GM12878 (cell line): ENCODE measurements around the gene ABCG5. TPM values are rescaled to one million over a fixed set of nuclear protein-coding genes. Genes with fewer than 3 reads are reported as not detected.

Experiments
- ATAC-seq: fragments of 200-7000 bp; cut with Tn5 transposase; 3 replicates; pipeline ENCODE4 v1.9.1; 2020; ENCODE audit warnings: mild to moderate bottlenecking, moderate library complexity
- BruUV-seq: library from RNA; stranded (reverse); fragments of 400-500 nt; replicated peaks from 2 replicates; lab custom pipeline; 2021; lab: Mats Ljungman, UMichigan
- CTCF ChIA-PET: fragments of 300-600 bp; sonication (Branson Sonifier 250); formaldehyde crosslinking; extraction: SDS; loops from one replicate; lab custom pipeline; 2021; ENCODE audit warnings: inconsistent platforms; lab: Yijun Ruan, JAX
- POLR2A ChIA-PET: fragments of 350-600 bp; formaldehyde crosslinking; extraction: SDS; loops from one replicate; lab custom pipeline; 2021; ENCODE audit warnings: inconsistent platforms; lab: Charles Lee
- RAD21 ChIA-PET: fragments of 300-600 bp; sonication (Branson Sonifier 250); formaldehyde crosslinking; loops from one replicate; lab custom pipeline; 2023; ENCODE audit warnings: antibody characterized with exemption; ENCODE audit not compliant: unreplicated experiment; lab: Charles Lee
- SMC1A ChIA-PET: fragments of 300-600 bp; sonication (Branson Sonifier 250); formaldehyde crosslinking; loops from one replicate; lab custom pipeline; 2023; ENCODE audit not compliant: unreplicated experiment, uncharacterized antibody; lab: Charles Lee
- DNase-seq: peaks from one replicate; pipeline ENCODE4 v3.0.0-alpha.2; 2011; ENCODE audit warnings: low read depth, low spot score
- FAIRE-seq: peaks from 3 replicates; lab custom pipeline; 2011; peaks lifted over from hg19 to GRCh38; lab: Jason Lieb, UNC
- H2AFZ ChIP-seq: 2 replicates; pipeline ENCODE4 v1.6.0; 2011; ENCODE audit warnings: low read depth, low read length, control low read depth; ENCODE audit not compliant: control insufficient read depth
- H3K27ac ChIP-seq: 2 replicates; pipeline ENCODE4 v1.5.1; 2011; ENCODE audit warnings: control low read depth; ENCODE audit not compliant: control insufficient read depth, insufficient read depth
- H3K27me3 ChIP-seq, 2 experiments: replicated peaks in 1 of 2; 2 replicates each; pipeline versions ENCODE4 v1.6.0 to v1.6.1; 2011; ENCODE audit warnings: low read length in 1 of 2; ENCODE audit not compliant: control insufficient read depth in 2 of 2, insufficient read depth in 2 of 2
- H3K36me3 ChIP-seq, 2 experiments: 2 replicates each; pipeline ENCODE4 v1.5.1; 2011; ENCODE audit warnings: low read length in 1 of 2; ENCODE audit not compliant: control insufficient read depth in 2 of 2, insufficient read depth in 2 of 2
- H3K4me1 ChIP-seq: 2 replicates; pipeline ENCODE4 v1.6.1; 2011; ENCODE audit warnings: mild to moderate bottlenecking, low read length, moderate library complexity, mixed read lengths; ENCODE audit not compliant: control insufficient read depth, insufficient read depth
- H3K4me2 ChIP-seq: 2 replicates; pipeline ENCODE4 v1.6.0; 2011; ENCODE audit warnings: control low read depth; ENCODE audit not compliant: control insufficient read depth, insufficient read depth
- H3K4me3 ChIP-seq: fragments of 200-600 bp; sonication (generic); 2 replicates; pipeline ENCODE4 v1.5.1; 2016
- H3K79me2 ChIP-seq: 2 replicates; pipeline ENCODE4 v1.6.0; 2011; ENCODE audit warnings: low read length; ENCODE audit not compliant: control insufficient read depth, insufficient read depth
- H3K9ac ChIP-seq: 2 replicates; pipeline ENCODE4 v1.8.0; 2011; ENCODE audit warnings: low read length, control low read depth, mixed read lengths; ENCODE audit not compliant: control insufficient read depth, insufficient read depth
- H3K9me3 ChIP-seq: replicated peaks from 3 replicates; pipeline ENCODE4 v1.5.1; 2011; ENCODE audit warnings: mild to moderate bottlenecking, low read length; ENCODE audit not compliant: control insufficient read depth, insufficient read depth
- H4K20me1 ChIP-seq: 2 replicates; pipeline ENCODE4 v1.6.0; 2011; ENCODE audit not compliant: control insufficient read depth, insufficient read depth
- CHD1 ChIP-seq: IDR thresholded peaks from 2 replicates; pipeline ENCODE4 v1.6.1; 2012; ENCODE audit warnings: low read depth, low read length, improper control_type of control experiment
- EED ChIP-seq: sonication (generic); IDR thresholded peaks from 2 replicates; pipeline ENCODE4 v1.6.1; 2016; ENCODE audit warnings: antibody characterized with exemption, low read depth
- FOS ChIP-seq: IDR thresholded peaks from 3 replicates; pipeline ENCODE4 v1.6.1; 2011; ENCODE audit warnings: borderline replicate concordance; ENCODE audit not compliant: insufficient read length; ENCODE audit errors: extremely low read depth
- IKZF2 ChIP-seq, 2 experiments: fragments of 450-650 bp; IDR thresholded peaks; 2 replicates each; pipeline ENCODE4 v1.6.1; 2017; ENCODE audit warnings: mild to moderate bottlenecking in 2 of 2, moderate library complexity in 2 of 2
- MEF2B ChIP-seq: fragments of 450-650 bp; IDR thresholded peaks from 2 replicates; pipeline ENCODE4 v1.6.1; 2018; ENCODE audit warnings: mild to moderate bottlenecking, moderate library complexity; ENCODE audit not compliant: partially characterized antibody, poor library complexity, severe bottlenecking
- MTA3 ChIP-seq: IDR thresholded peaks from 2 replicates; pipeline ENCODE4 v1.6.1; 2012; ENCODE audit warnings: low read length, inconsistent platforms, borderline replicate concordance
- NFYB ChIP-seq: IDR thresholded peaks from 2 replicates; pipeline ENCODE4 v1.6.1; 2011; ENCODE audit warnings: low read depth, mild to moderate bottlenecking, low read length, improper control_type of control experiment, moderate library complexity; ENCODE audit not compliant: insufficient read depth
- SIN3A ChIP-seq: IDR thresholded peaks from 2 replicates; pipeline ENCODE4 v1.6.1; 2012; ENCODE audit warnings: low read depth, low read length, improper control_type of control experiment
- SMC3 ChIP-seq: IDR thresholded peaks from 2 replicates; pipeline ENCODE4 v1.6.1; 2011; ENCODE audit warnings: low read length, improper control_type of control experiment, borderline replicate concordance
- ZNF24 ChIP-seq: fragments of 450-650 bp; IDR thresholded peaks from 2 replicates; pipeline ENCODE4 v1.6.1; 2017; ENCODE audit warnings: antibody characterized with exemption, mild to moderate bottlenecking
- ZZZ3 ChIP-seq: IDR thresholded peaks from 2 replicates; pipeline ENCODE4 v1.6.1; 2011; ENCODE audit warnings: low read depth; ENCODE audit not compliant: control insufficient read depth, insufficient read length
- WGBS: methylation state at CpG from one replicate; pipeline ENCODE4 v1.1.6; 2016; ENCODE audit warnings: low lambda C conversion rate; ENCODE audit not compliant: insufficient replicate concordance, insufficient coverage; ENCODE audit errors: missing lambda C conversion rate; 5-methylcytosine and 5-hydroxymethylcytosine counted together
- in situ Hi-C: fragments of 300-500 bp; cut with MboI; formaldehyde crosslinking; loops from 9 replicates; pipeline ENCODE4 v1.14.3; 2018; ENCODE audit warnings: mixed read lengths
- intact Hi-C: fragments of 100-400 bp; cut with micrococcal nuclease; formaldehyde crosslinking; loops from one replicate; pipeline ENCODE4 v1.14.2; 2022; ENCODE audit not compliant: unreplicated experiment
- polyA plus RNA-seq, 11 experiments: library from polyadenylated mRNA; depleted of rRNA in 4 of 11; unstranded in 6 of 11; stranded (reverse) in 5 of 11; fragments of >200 nt; fragmentation: Nextera tagmentation in 4 of 11; fragmentation: Illumina TruSeq in 1 of 11; extraction: Ambion mirVana in 4 of 11; extraction: Trizol in 1 of 11; gene quantifications; 1 replicate in 1 of 11; 2 replicates in 10 of 11; pipeline versions ENCODE4 v1.2.1 to v1.2.3, GENCODE V29; 2011 to 2016; ENCODE audit warnings: inconsistent platforms in 2 of 11, missing spikeins in 2 of 11, low read depth in 1 of 11
- total RNA-seq, 4 experiments: library from RNA; depleted of rRNA in 3 of 4; stranded (reverse); fragments of >200 nt in 3 of 4; fragmentation: Illumina TruSeq in 1 of 4; extraction: Trizol in 1 of 4; gene quantifications; 2 replicates each; pipeline versions ENCODE4 v1.2.1 to v1.2.3, GENCODE V29; 2013 to 2021
- TF ChIP-seq, protein P1 (sequence below): IDR thresholded peaks from 2 replicates; pipeline ENCODE4 v1.6.1; 2011; ENCODE audit warnings: borderline replicate concordance, low read depth, mild to moderate bottlenecking, moderate library complexity, low read length; ENCODE audit not compliant: insufficient read depth, poor library complexity, severe bottlenecking
- TF ChIP-seq, protein P2 (sequence below): fragments of 450-650 bp; IDR thresholded peaks from 2 replicates; pipeline ENCODE4 v1.6.1; 2016; ENCODE audit warnings: mild to moderate bottlenecking
- TF ChIP-seq, protein P3 (sequence below): fragments of 150-350 bp; IDR thresholded peaks from 2 replicates; pipeline ENCODE4 v1.6.1; 2016; ENCODE audit warnings: low read depth, low read length
- TF ChIP-seq, protein P4 (sequence below): IDR thresholded peaks from 2 replicates; pipeline ENCODE4 v1.6.1; 2012; ENCODE audit warnings: low read depth, low read length, improper control_type of control experiment

ABCG5 gene
- total and polyA plus RNA-seq, 10 of the 15 experiments (the other 5 are each of a cell fraction or from before 2014, with no cell fraction given) = not detected

DNA sequence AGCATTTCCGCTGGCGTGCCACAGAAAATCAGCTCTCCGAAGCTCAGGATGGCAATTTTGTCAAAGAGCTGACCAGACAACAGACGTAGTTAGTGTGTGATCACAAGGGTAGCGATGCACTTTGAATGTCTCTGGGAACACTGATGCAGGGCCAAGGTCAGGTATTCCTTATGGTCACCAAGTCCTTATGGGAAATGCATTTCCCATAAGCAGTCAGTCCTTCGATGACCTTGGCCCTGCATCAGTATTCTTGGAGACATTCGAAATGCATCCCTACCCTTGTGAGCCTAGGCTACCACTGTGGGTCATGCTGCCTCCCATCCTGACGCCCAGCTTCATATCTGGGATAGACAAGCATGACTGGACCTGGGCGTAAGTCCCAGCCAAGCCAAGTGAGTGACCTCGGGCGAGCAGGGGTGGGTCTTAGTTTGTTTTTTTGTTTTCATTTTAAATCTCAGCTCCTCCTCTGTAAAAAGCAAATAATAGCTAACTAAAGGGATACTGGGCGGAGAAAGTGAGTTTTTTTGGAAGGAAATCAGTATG lies 13.6 kb downstream of the ABCG5 start:
- WGBS = 39% methylated on average over 12 of the region's 12 CpGs
- BruUV-seq = no TSS peak
- no peaks in the 10 kb centered on the region for H3K27me3 ChIP-seq
- intact Hi-C loops (no loop called here), in situ Hi-C loops (no loop called here)
- H3K36me3 ChIP-seq = no peaks in the 10 kb centered on the region
- H3K79me2 ChIP-seq = no peaks in the 10 kb centered on the region
- ChIA-PET RAD21 (no interaction called here), SMC1A (interaction anchor here (0.8 kb wide), 1 partner anchor 432 kb away, joined by 6 read pairs; no protein-coding TSS in a partner anchor), POLR2A (interaction anchor here (0.6 to 0.7 kb wide), 2 partner anchors 73 to 1041 kb away, joined by 3 read pairs; no protein-coding TSS in a partner anchor), CTCF (no interaction called here)
- no peak overlapping the region for H3K27ac ChIP-seq
- no peak overlapping the region for H3K4me2 ChIP-seq
- FAIRE-seq (no peak), ATAC-seq (no peak), DNase-seq (no peak)
- H3K4me3 ChIP-seq = no peak overlapping the region
- no peaks in the 10 kb centered on the region for H3K4me1 ChIP-seq
- no peak overlapping the region for H2AFZ ChIP-seq
- no peaks in the 10 kb centered on the region for H4K20me1 ChIP-seq
- H3K9me3 ChIP-seq = no peaks in the 10 kb centered on the region
- TF ChIP-seq SMC3 = no peak
- TF ChIP-seq, protein P1, sequence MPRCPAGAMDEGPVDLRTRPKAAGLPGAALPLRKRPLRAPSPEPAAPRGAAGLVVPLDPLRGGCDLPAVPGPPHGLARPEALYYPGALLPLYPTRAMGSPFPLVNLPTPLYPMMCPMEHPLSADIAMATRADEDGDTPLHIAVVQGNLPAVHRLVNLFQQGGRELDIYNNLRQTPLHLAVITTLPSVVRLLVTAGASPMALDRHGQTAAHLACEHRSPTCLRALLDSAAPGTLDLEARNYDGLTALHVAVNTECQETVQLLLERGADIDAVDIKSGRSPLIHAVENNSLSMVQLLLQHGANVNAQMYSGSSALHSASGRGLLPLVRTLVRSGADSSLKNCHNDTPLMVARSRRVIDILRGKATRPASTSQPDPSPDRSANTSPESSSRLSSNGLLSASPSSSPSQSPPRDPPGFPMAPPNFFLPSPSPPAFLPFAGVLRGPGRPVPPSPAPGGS = no peak
- no peak for TF ChIP-seq MTA3
- TF ChIP-seq ZNF24 = no peak
- TF ChIP-seq SIN3A = no peak
- TF ChIP-seq, protein P2, sequence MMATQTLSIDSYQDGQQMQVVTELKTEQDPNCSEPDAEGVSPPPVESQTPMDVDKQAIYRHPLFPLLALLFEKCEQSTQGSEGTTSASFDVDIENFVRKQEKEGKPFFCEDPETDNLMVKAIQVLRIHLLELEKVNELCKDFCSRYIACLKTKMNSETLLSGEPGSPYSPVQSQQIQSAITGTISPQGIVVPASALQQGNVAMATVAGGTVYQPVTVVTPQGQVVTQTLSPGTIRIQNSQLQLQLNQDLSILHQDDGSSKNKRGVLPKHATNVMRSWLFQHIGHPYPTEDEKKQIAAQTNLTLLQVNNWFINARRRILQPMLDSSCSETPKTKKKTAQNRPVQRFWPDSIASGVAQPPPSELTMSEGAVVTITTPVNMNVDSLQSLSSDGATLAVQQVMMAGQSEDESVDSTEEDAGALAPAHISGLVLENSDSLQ = no peak
- TF ChIP-seq MEF2B = no peak
- TF ChIP-seq, protein P3, sequence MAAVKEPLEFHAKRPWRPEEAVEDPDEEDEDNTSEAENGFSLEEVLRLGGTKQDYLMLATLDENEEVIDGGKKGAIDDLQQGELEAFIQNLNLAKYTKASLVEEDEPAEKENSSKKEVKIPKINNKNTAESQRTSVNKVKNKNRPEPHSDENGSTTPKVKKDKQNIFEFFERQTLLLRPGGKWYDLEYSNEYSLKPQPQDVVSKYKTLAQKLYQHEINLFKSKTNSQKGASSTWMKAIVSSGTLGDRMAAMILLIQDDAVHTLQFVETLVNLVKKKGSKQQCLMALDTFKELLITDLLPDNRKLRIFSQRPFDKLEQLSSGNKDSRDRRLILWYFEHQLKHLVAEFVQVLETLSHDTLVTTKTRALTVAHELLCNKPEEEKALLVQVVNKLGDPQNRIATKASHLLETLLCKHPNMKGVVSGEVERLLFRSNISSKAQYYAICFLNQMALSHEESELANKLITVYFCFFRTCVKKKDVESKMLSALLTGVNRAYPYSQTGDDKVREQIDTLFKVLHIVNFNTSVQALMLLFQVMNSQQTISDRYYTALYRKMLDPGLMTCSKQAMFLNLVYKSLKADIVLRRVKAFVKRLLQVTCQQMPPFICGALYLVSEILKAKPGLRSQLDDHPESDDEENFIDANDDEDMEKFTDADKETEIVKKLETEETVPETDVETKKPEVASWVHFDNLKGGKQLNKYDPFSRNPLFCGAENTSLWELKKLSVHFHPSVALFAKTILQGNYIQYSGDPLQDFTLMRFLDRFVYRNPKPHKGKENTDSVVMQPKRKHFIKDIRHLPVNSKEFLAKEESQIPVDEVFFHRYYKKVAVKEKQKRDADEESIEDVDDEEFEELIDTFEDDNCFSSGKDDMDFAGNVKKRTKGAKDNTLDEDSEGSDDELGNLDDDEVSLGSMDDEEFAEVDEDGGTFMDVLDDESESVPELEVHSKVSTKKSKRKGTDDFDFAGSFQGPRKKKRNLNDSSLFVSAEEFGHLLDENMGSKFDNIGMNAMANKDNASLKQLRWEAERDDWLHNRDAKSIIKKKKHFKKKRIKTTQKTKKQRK = no peak
- TF ChIP-seq FOS = no peak
- TF ChIP-seq EED = no peak
- TF ChIP-seq NFYB = no peak
- TF ChIP-seq, protein P4, sequence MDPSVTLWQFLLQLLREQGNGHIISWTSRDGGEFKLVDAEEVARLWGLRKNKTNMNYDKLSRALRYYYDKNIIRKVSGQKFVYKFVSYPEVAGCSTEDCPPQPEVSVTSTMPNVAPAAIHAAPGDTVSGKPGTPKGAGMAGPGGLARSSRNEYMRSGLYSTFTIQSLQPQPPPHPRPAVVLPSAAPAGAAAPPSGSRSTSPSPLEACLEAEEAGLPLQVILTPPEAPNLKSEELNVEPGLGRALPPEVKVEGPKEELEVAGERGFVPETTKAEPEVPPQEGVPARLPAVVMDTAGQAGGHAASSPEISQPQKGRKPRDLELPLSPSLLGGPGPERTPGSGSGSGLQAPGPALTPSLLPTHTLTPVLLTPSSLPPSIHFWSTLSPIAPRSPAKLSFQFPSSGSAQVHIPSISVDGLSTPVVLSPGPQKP = no peak
- no peak for TF ChIP-seq ZZZ3
- no peak for TF ChIP-seq CHD1
- TF ChIP-seq IKZF2 (IDR thresholded peaks at IDR 0.05) = no peak
- no peak overlapping the region for H3K9ac ChIP-seq
